SIG-M5 (cell line): ENCODE data around the gene MAS1L.
"Not testable (repeated sequence)": the region's sequence is repeated elsewhere in the genome, so short reads cannot be mapped to it uniquely, and the experiment has no call there.

ENCODE experiments used
- DNase-seq: peaks from one replicate; lab custom pipeline; 2025; lab: John Stamatoyannopoulos, UW

Gene MAS1L

DNA sequence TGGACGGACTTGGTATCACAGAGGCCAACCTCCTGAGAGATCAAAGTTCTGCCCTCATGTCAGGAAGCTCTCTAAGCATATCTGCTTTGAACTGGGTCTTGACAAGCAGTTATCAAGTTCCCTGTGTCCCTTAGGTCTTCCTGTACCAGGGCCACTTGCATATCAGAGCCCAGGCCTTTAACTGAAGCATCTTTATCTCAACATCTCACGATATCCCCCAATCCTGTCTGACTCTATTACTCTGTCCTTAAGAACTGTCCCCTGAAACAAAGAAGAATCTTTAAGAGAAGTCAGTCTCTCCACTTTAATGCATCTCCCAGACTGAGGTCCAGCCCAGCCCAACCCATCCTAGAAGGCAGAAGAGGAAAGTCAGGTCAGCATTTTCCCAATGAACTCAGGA lies 8.2 kb downstream of the MAS1L start:
- DNase-seq, result no peak

DNA sequence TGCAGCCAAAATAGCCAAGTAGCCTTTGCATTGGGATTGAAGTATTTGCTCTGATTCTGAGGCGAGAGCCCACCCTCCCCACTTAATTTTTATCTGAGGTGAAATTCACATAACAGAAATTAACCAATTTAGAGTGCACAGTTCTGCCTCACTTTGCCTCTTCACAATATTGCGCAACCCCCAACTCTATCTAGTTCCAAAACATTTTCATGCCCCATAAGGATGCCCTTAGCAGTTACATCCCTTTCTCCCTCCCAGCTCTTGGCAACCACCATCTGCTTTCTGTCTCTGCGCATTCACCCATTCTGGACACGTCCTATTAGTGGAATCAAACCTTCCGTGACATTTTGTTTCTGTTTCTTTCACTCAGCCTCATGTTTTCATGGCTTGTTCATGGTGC lies 9.0 kb downstream of the MAS1L start:
- DNase-seq, result no peak

DNA sequence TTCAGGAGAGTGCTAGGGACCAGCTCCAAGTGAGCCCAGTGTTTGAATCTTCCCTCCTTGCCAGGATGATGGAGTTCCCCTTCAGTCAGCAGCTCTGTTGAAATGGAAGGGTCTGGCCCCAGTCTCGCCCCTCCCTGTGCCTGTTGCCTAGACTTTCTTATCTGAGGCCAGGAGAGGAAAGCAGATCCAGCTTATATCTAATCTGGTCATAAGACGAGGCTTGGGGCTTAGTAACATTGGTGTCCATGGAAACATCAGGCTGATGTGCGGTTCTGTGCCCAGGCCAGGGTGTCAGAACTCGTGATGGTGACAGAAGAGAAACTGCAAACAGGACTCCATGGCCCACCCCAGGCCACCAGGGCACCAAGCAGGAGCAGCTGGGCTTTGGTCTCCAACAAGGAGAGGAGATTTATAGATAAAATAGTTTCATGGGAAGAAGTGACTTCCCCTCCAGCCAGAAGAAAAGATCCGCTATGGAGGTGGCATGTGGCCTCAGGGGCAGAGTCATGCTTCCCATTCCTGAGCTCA lies 9.8 kb downstream of the MAS1L start:
- no peak for DNase-seq

DNA sequence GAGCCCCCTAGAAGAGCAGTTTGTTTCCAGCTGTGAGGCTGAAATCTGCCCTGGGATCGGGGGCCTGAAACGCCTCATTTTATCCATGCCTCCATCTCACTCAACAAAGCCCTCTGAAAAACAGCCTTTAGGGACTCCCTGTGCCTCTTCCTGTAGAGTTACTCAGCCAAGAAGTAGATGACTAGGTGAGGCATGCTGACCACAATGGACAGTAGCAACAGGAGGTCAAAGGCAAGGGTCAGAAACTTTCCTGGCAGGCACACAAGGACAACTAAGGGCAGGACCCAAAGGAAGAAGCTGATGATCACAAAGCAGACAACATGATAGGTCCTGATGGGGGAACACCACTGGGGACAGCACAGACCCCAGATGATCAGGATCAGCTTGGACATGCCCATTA lies 12.8 kb downstream of the MAS1L start:
- no peak for DNase-seq

DNA sequence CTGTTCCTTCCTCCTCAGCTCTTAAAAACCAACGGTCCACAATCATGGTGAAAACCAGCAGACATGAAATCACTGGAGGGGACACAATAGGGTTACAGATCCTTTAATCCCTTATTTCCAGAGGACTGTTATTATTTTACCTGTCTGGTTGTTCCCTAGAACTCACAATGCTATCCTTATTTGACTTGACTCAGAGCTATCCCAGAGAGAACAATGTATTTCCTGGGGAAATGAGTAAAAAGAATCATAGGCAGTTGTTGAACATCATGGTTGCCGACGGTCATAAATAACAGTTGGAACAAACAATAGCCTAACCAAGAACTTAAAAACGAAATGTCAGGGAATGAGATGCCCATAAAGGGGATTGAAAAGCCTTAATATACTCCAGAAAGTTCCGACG lies 21.5 kb downstream of the MAS1L start:
- no peak for DNase-seq

DNA sequence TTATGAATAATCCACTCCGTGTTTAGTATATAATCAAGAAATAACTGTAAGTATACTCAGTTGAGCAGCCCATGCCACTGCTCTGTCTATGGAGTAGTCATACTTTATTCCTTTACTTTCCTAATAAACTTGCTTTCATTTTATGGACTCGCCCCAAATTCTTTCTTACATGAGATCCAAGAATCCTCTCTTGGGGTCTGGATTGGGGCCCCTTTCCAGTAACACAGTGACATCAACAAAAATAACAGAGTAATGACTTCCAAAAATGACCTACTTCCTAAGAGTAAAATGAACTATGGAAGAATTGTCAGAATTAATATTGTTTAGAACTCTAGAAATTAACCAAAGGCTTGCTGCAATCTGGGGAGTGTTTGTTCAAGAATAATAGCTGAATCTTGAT lies 22.0 kb downstream of the MAS1L start:
- no peak for DNase-seq

DNA sequence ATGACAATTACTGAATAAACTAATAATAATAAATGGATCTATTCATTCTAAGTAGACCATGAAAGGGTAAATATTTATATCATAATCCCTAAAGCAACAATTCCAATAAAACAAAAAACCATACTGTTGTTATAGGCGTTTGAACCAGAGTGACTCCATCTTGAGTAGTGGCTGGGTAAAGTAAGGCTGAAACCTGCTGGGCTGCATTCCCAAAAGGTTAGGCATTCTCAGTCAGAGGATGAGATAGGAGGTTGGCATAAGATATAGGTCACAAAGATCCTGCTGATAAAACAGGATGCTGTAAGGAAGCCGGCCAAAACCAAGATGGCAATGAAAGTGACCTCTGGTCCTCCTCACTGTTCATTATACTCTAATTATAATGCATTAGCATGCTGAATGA lies 22.5 kb downstream of the MAS1L start:
- no peak for DNase-seq

DNA sequence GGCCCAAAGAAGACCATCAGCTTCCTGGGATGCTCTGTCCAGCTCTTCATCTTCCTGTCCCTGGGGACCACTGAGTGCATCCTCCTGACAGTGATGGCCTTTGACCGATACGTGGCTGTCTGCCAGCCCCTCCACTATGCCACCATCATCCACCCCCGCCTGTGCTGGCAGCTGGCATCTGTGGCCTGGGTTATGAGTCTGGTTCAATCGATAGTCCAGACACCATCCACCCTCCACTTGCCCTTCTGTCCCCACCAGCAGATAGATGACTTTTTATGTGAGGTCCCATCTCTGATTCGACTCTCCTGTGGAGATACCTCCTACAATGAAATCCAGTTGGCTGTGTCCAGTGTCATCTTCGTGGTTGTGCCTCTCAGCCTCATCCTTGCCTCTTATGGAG lies 25.7 kb downstream of the MAS1L start:
- DNase-seq, result no peak

DNA sequence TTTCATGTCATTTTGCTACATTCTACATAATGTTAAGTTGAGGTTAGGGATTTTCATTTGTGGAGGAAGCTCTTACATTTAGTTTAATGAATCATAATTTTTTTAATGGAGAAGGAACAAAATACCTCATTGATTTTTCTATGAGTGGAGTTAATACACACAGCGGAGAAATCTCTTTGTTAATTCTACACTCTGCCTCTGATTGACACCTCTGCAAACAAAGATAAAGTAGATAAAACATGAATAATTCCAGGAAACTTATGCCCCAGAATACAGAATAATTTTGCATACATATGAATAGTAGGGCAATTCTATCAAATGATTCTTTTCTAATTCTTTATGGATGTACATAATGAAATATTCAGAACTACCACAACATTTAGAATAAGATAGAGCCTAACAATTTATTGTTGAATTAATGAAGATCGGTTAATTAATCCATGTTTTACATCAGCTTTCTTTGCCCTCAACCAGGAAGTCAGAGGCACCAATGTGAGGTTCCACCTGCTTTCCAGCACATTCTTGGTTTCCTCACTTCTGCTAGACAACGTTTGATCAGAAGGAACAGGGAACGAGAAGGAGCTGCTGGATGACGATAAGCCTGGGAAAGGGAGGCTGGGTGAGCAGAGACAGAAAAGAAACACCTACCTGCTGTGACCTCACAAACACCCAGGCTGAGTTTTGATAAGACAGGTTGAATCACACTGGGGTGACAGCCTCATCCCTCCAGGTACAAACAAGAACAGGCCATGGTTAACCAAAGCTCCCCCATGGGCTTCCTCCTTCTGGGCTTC lies 26.5 kb downstream of the MAS1L start:
- DNase-seq, result no peak

DNA sequence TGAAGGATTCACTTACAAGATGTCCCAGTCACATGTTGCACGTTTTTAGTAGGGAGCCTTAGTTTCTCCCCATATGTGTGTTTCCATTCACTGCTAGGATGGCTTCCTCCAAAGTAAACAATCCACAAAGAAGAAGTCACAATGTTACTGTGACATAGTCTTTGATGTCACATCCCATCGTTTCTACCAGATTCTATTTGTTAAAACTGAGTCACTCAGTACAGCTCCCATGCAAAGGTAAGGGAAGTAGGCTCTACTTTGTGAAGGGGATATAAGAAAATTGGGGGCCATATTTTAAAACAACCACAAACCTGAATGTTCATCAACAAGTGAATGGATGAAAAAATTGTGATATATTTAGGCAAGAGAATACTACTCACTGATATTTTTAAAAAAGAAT lies 30.8 kb downstream of the MAS1L start, which contains the start of the genes OR11A1 and OR2H1:
OR11A1 (minus strand) TSS at position 101 of the 400 bp plus-strand sequence. CDS start 29,430 bp downstream, outside the sequence.
OR2H1 (plus strand) TSS at position 185 of the 400 bp plus-strand sequence. CDS start 4,615 bp downstream, outside the sequence.
- DNase-seq, result no peak

DNA sequence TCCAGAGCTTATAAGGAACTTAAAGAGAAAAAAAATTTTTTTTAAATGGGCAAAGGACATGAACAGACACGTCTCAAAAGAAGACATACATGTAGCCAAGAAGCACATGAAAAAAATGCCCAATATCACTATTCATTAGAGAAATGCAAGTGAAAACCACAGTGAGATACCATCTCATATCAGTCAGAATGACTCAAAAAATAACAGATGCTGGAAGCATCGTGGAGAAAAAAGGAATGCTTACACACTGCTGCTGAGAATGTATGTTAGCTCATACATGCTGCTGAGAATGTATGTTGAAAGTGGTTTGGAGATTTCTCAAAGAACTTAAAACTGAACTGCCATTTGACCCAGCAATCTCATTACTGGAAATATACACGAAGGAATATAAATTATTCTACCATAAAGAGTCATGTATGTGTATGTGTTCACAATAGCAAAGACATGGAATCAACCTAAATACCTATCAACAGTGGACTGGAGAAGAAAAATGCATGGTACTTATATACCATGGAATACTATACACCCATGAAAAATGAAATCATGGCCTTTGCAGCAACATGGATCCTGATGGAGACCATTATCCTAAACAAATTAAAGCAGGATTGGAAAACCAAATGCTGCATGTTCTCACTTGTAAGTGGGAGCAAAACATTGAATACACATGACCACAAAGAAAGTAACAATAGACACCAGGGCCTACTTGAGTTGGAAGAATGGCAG lies 36.1 kb downstream of the MAS1L start:
- no peak for DNase-seq

DNA sequence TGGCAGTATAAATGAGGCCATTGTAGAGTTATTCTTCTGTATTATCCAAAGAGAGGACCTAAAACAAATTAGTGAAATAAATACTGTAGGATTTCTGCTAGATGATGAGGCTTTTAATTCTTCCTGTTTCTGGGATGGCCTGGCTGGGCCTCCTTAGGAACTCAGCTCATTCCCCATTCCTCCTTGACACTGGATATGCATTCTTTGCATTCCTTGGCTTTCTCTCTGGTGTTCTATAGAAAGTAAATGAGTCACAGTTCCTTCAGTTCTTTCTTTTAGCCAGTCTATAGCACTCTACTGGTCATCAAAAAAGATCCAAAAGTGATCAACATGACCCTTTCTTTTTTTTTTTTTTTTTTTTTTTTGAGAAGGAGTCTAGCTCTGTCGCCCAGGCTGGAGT lies 40.1 kb downstream of the MAS1L start:
- no peak for DNase-seq

DNA sequence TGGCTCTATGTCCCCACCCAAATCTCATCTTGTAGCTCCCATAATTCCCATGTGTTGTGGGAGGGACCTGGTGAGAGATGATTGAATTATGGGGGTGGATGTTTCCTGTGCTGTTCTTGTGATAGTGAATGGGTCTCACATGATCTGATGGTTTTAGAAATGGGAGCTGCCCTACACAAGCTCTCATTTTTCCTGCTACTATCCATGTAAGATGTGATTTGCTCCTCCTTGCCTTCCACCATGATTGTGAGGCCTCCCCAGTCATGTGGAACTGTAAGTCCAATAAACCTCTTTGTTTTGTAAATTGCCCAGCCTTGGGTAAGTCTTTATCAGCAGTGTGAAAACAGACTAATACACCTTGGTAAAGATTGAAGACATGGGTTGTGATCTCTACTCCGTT lies 43.7 kb downstream of the MAS1L start:
- not testable (repeated sequence) for DNase-seq

DNA sequence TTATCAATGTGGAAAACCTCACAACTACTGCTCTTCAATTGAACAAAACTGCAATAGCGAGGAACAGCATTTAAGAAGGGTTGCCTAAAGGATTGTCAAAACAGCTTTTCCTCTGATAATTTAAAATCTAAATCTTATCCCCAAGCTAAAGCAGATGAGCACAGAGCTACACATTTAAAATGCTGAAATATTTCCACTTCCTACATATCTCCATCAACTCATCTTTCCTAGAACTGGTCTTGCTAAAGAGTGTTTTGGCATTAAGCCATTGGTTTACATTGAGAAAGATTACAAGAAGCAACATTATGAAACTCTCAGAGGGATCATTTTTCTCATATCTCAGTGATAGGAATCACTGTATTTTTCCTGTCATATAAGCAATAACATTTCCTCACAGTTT lies 45.0 kb downstream of the MAS1L start:
- no peak for DNase-seq

DNA sequence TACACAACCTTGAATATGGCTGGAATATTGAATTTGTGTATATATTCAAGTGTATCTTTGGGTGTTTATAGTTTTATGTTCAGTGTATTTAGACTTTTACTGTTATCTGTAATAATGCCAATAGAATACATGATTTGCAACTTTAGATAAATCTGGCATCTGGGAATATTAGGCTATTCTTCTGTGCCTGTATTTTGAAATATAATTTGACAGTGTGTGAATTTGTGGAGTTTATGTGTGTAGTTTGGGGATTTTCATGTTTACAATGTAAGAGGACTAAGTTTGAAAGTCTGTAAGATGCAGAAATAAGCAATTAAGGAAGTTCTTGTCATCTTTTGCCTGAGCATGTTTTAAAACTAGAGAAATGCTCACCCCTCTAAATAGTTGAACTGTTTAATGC lies 48.8 kb downstream of the MAS1L start, which contains the start of gene OR10C1:
OR10C1 (plus strand) TSS at position 301 of the 400 bp plus-strand sequence. CDS start 710 bp downstream, outside the sequence.
- DNase-seq, result no peak

DNA sequence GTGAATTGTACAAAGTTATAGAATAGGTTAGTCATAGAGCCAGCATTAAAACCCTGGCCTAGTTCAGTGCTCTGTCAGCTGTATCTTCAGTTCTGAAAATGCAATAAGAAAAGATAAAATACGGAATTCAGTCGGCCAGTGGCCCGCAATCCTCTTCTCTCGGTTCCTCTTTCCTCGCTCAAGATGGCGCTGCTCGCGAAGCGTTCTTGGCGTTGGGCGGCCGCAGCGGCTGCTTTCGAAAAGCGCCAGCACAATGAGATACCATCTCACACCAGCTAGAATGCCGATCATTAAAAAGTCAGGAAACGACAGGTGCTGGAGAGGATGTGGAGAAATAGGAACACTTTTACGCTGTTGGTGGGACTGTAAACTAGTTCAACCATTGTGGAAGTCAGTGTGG lies 51.0 kb downstream of the MAS1L start:
- DNase-seq, result not testable (repeated sequence)
